K562 (cell line): ENCODE measurements around the gene ZNF441. TPM values are rescaled to one million over a fixed set of nuclear protein-coding genes. Genes with fewer than 3 reads are reported as not detected.

Experiments
- C11orf30 ChIP-seq: fragments of 450-650 bp; IDR thresholded peaks from 2 replicates; pipeline ENCODE4 v1.6.1; 2016; ENCODE audit warnings: low read depth, mild to moderate bottlenecking
- E2F3 ChIP-seq: fragments of 250-450 bp; sonication (Bioruptor Pico); IDR thresholded peaks from 2 replicates; pipeline ENCODE4 v1.4.0; 2020; ENCODE audit warnings: mild to moderate bottlenecking
- EP300 ChIP-seq: IDR thresholded peaks from 2 replicates; pipeline ENCODE4 v1.6.1; 2012; ENCODE audit warnings: low read length, improper control_type of control experiment
- GABPB2 ChIP-seq: fragments of 250-450 bp; sonication (Bioruptor Pico); conservative IDR thresholded peaks from 2 replicates; pipeline ENCODE4 v1.5.1; 2021; ENCODE audit warnings: mild to moderate bottlenecking
- NCOA4 ChIP-seq: fragments of 450-650 bp; IDR thresholded peaks from 2 replicates; pipeline ENCODE4 v1.6.1; 2018; ENCODE audit warnings: mild to moderate bottlenecking; ENCODE audit not compliant: partially characterized antibody
- PHF20 ChIP-seq: fragments of 450-650 bp; IDR thresholded peaks from 2 replicates; pipeline ENCODE4 v1.6.1; 2018; ENCODE audit not compliant: partially characterized antibody
- PRMT5 ChIP-seq: sonication (generic); formaldehyde crosslinking; IDR thresholded peaks from 2 replicates; pipeline ENCODE4 v1.5.0; 2020; ENCODE audit warnings: missing genetic modification reagents
- RAD51 ChIP-seq: fragments of 450-650 bp; IDR thresholded peaks from 2 replicates; pipeline ENCODE4 v1.7.1; 2016; ENCODE audit warnings: low read depth, mild to moderate bottlenecking, borderline replicate concordance
- RBM15 ChIP-seq: fragments of 200-400 bp; formaldehyde crosslinking; IDR thresholded peaks from 2 replicates; pipeline ENCODE4 v1.6.1; 2018; ENCODE audit warnings: mild to moderate bottlenecking, low read length, moderate library complexity; ENCODE audit not compliant: insufficient read depth
- RBM25 ChIP-seq: fragments of 200-400 bp; formaldehyde crosslinking; IDR thresholded peaks from 2 replicates; pipeline ENCODE4 v1.6.1; 2018; ENCODE audit warnings: low read length, low read depth, moderate library complexity; ENCODE audit not compliant: severe bottlenecking
- SAP30 ChIP-seq: fragments of 200-600 bp; sonication (generic); IDR thresholded peaks from 2 replicates; pipeline ENCODE4 v1.6.1; 2012; ENCODE audit warnings: borderline replicate concordance, low read depth, mild to moderate bottlenecking, moderate library complexity, low read length, control low read depth, inconsistent platforms; ENCODE audit not compliant: insufficient read depth, poor library complexity, severe bottlenecking
- ZNF253 ChIP-seq: fragments of 250-450 bp; sonication (Bioruptor Pico); conservative IDR thresholded peaks from 2 replicates; pipeline ENCODE4 v1.6.1; 2021; ENCODE audit warnings: mild to moderate bottlenecking
- polyA plus RNA-seq, 8 experiments: library from polyadenylated mRNA; depleted of rRNA in 4 of 8; stranded (reverse) in 5 of 8; unstranded in 3 of 8; fragments of >200 nt; fragmentation: Nextera tagmentation in 2 of 8; fragmentation: Illumina TruSeq in 1 of 8; extraction: Ambion mirVana in 2 of 8; extraction: Trizol in 1 of 8; gene quantifications; 2 replicates each; pipeline versions ENCODE4 v1.2.1 to v1.2.3, GENCODE V29; 2011 to 2014; ENCODE audit warnings: inconsistent platforms in 1 of 8, missing spikeins in 1 of 8
- total RNA-seq, 7 experiments: library from RNA; depleted of rRNA in 6 of 7; stranded (reverse); fragments of >200 nt in 6 of 7; fragmentation: Illumina TruSeq in 2 of 7; extraction: Trizol in 2 of 7; gene quantifications; 2 replicates each; pipeline versions ENCODE4 v1.2.1 to v1.2.3, GENCODE V29; 2011 to 2021; ENCODE audit warnings: low replicate concordance in 1 of 7
- TF ChIP-seq, protein P1 (sequence below): fragments of 450-650 bp; IDR thresholded peaks from 2 replicates; pipeline ENCODE4 v1.6.1; 2017; ENCODE audit warnings: antibody characterized with exemption
- TF ChIP-seq, protein P2 (sequence below): fragments of 450-650 bp; IDR thresholded peaks from 2 replicates; pipeline ENCODE4 v1.6.1; 2016; ENCODE audit warnings: mild to moderate bottlenecking, moderate library complexity

Gene ZNF441
- total and polyA plus RNA-seq, 9 of the 15 experiments (the other 6 are each of a cell fraction or from before 2014, with no cell fraction given), result 1.9 to 14.0 (median 7.8) TPM

DNA sequence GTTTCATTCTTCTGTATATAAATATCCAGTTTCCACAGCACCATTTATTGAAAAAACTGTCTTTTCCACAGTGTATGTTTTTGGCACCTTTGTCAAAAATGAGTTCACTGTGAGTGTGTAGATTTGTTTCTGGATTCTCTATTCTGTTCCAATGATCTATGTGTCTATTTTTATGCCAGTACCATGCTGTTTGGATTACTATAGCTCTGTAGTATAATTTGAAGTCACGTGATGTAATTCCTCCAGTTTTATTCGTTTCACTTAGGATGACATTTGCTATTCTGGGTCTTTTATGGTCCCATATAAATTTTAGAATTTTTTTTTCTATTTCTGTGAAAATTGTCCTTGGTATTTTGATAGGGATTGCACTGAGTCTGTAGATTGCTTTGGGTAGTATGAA is 17.0 kb upstream of the ZNF441 start (continued):
- TF ChIP-seq ZNF253 (CRISPR knock-in tag), result no peak
- no peak for TF ChIP-seq GABPB2 (CRISPR knock-in tag)
- TF ChIP-seq PHF20, result no peak
- no peak for TF ChIP-seq NCOA4
- TF ChIP-seq RBM15, result no peak
- TF ChIP-seq C11orf30, result no peak
- no peak for TF ChIP-seq PRMT5 (CRISPR knock-in tag)
- peak; percentile 77 for TF ChIP-seq RAD51
- no peak for TF ChIP-seq EP300
- no peak for TF ChIP-seq E2F3
- TF ChIP-seq, protein P1, sequence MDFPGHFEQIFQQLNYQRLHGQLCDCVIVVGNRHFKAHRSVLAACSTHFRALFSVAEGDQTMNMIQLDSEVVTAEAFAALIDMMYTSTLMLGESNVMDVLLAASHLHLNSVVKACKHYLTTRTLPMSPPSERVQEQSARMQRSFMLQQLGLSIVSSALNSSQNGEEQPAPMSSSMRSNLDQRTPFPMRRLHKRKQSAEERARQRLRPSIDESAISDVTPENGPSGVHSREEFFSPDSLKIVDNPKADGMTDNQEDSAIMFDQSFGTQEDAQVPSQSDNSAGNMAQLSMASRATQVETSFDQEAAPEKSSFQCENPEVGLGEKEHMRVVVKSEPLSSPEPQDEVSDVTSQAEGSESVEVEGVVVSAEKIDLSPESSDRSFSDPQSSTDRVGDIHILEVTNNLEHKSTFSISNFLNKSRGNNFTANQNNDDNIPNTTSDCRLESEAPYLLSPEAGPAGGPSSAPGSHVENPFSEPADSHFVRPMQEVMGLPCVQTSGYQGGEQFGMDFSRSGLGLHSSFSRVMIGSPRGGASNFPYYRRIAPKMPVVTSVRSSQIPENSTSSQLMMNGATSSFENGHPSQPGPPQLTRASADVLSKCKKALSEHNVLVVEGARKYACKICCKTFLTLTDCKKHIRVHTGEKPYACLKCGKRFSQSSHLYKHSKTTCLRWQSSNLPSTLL, result no peak
- TF ChIP-seq RBM25, result peak; percentile 66
- TF ChIP-seq, protein P2, sequence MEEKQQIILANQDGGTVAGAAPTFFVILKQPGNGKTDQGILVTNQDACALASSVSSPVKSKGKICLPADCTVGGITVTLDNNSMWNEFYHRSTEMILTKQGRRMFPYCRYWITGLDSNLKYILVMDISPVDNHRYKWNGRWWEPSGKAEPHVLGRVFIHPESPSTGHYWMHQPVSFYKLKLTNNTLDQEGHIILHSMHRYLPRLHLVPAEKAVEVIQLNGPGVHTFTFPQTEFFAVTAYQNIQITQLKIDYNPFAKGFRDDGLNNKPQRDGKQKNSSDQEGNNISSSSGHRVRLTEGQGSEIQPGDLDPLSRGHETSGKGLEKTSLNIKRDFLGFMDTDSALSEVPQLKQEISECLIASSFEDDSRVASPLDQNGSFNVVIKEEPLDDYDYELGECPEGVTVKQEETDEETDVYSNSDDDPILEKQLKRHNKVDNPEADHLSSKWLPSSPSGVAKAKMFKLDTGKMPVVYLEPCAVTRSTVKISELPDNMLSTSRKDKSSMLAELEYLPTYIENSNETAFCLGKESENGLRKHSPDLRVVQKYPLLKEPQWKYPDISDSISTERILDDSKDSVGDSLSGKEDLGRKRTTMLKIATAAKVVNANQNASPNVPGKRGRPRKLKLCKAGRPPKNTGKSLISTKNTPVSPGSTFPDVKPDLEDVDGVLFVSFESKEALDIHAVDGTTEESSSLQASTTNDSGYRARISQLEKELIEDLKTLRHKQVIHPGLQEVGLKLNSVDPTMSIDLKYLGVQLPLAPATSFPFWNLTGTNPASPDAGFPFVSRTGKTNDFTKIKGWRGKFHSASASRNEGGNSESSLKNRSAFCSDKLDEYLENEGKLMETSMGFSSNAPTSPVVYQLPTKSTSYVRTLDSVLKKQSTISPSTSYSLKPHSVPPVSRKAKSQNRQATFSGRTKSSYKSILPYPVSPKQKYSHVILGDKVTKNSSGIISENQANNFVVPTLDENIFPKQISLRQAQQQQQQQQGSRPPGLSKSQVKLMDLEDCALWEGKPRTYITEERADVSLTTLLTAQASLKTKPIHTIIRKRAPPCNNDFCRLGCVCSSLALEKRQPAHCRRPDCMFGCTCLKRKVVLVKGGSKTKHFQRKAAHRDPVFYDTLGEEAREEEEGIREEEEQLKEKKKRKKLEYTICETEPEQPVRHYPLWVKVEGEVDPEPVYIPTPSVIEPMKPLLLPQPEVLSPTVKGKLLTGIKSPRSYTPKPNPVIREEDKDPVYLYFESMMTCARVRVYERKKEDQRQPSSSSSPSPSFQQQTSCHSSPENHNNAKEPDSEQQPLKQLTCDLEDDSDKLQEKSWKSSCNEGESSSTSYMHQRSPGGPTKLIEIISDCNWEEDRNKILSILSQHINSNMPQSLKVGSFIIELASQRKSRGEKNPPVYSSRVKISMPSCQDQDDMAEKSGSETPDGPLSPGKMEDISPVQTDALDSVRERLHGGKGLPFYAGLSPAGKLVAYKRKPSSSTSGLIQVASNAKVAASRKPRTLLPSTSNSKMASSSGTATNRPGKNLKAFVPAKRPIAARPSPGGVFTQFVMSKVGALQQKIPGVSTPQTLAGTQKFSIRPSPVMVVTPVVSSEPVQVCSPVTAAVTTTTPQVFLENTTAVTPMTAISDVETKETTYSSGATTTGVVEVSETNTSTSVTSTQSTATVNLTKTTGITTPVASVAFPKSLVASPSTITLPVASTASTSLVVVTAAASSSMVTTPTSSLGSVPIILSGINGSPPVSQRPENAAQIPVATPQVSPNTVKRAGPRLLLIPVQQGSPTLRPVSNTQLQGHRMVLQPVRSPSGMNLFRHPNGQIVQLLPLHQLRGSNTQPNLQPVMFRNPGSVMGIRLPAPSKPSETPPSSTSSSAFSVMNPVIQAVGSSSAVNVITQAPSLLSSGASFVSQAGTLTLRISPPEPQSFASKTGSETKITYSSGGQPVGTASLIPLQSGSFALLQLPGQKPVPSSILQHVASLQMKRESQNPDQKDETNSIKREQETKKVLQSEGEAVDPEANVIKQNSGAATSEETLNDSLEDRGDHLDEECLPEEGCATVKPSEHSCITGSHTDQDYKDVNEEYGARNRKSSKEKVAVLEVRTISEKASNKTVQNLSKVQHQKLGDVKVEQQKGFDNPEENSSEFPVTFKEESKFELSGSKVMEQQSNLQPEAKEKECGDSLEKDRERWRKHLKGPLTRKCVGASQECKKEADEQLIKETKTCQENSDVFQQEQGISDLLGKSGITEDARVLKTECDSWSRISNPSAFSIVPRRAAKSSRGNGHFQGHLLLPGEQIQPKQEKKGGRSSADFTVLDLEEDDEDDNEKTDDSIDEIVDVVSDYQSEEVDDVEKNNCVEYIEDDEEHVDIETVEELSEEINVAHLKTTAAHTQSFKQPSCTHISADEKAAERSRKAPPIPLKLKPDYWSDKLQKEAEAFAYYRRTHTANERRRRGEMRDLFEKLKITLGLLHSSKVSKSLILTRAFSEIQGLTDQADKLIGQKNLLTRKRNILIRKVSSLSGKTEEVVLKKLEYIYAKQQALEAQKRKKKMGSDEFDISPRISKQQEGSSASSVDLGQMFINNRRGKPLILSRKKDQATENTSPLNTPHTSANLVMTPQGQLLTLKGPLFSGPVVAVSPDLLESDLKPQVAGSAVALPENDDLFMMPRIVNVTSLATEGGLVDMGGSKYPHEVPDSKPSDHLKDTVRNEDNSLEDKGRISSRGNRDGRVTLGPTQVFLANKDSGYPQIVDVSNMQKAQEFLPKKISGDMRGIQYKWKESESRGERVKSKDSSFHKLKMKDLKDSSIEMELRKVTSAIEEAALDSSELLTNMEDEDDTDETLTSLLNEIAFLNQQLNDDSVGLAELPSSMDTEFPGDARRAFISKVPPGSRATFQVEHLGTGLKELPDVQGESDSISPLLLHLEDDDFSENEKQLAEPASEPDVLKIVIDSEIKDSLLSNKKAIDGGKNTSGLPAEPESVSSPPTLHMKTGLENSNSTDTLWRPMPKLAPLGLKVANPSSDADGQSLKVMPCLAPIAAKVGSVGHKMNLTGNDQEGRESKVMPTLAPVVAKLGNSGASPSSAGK, result no peak
- no peak for TF ChIP-seq SAP30
